LNCAP (cell line): Measurements from ENCODE around the gene WDFY2.

Experiments
- CTCF ChIP-seq: fragments of 450-650 bp; IDR thresholded peaks from 2 replicates; pipeline ENCODE4 v1.5.1; 2017; ENCODE audit warnings: mild to moderate bottlenecking

WDFY2 gene

GRCh38 chr13:51547425-51548176 is 36.7 kb upstream of the WDFY2 start:
- TF ChIP-seq CTCF = no peak

- TF ChIP-seq CTCF = no peak
These were observed 35.2 kb upstream of the WDFY2 start for GRCh38 chr13:51549050-51549449.

- TF ChIP-seq CTCF = no peak
These were observed 34.7 kb upstream of the WDFY2 start for GRCh38 chr13:51549593-51549992.

- no peak for TF ChIP-seq CTCF
These were observed 34.1 kb upstream of the WDFY2 start for GRCh38 chr13:51550151-51550550.

GRCh38 chr13:51551416-51551815 is 32.8 kb upstream of the WDFY2 start:
- TF ChIP-seq CTCF = no peak

GRCh38 chr13:51552027-51552426 is 32.2 kb upstream of the WDFY2 start:
- TF ChIP-seq CTCF = no peak

GRCh38 chr13:51553531-51553930 is 30.7 kb upstream of the WDFY2 start:
- TF ChIP-seq CTCF = no peak

GRCh38 chr13:51556740-51557139 is 27.5 kb upstream of the WDFY2 start:
- TF ChIP-seq CTCF = no peak
